H1 (cell line): ENCODE measurements around the gene USB1. TPM values are rescaled to one million over a fixed set of nuclear protein-coding genes. Genes with fewer than 3 reads are reported as not detected.

Experiments
- CHD1 ChIP-seq: IDR thresholded peaks from 2 replicates; pipeline ENCODE4 v1.6.1; 2012; ENCODE audit warnings: low read depth, low read length, improper control_type of control experiment
- CHD7 ChIP-seq: fragments of 300-600 bp; sonication (generic); IDR thresholded peaks from 2 replicates; pipeline ENCODE4 v1.7.1; 2012; ENCODE audit warnings: low read length, moderate library complexity, mild to moderate bottlenecking, inconsistent platforms; ENCODE audit not compliant: insufficient replicate concordance
- FOSL1 ChIP-seq: IDR thresholded peaks from 2 replicates; pipeline ENCODE4 v1.6.1; 2011; ENCODE audit warnings: mild to moderate bottlenecking, low read depth, low read length, moderate library complexity; ENCODE audit not compliant: insufficient read depth
- HDAC2 ChIP-seq, 2 experiments: fragments of 300-600 bp in 1 of 2; sonication (generic) in 1 of 2; IDR thresholded peaks; 2 replicates each; pipeline ENCODE4 v1.6.1; 2011 to 2012; ENCODE audit warnings: low read depth in 2 of 2, low read length in 2 of 2, mild to moderate bottlenecking in 2 of 2, moderate library complexity in 2 of 2, borderline replicate concordance in 1 of 2, inconsistent platforms in 1 of 2
- polyA plus RNA-seq, 7 experiments: library from polyadenylated mRNA; depleted of rRNA in 3 of 7; stranded (reverse) in 5 of 7; unstranded in 2 of 7; fragments of >200 nt in 5 of 7; fragments of 200-250 nt in 2 of 7; gene quantifications; 1 replicate in 5 of 7; 2 replicates in 1 of 7; 4 replicates in 1 of 7; pipeline versions ENCODE4 v1.2.1 to v1.2.3, GENCODE V29; 2011 to 2013; ENCODE audit warnings: missing spikeins in 2 of 7, mixed read lengths in 2 of 7
- total RNA-seq: library from RNA; stranded (reverse); fragmentation: NEBNext Ultra II Directional; extraction: Animal tissue kit (Norgen Biotek cat#: 25700); gene quantifications from 2 replicates; pipeline ENCODE4 v1.2.1, GENCODE V29; 2021

The USB1 gene
- total and polyA plus RNA-seq, 2 of the 8 experiments (the other 6 are each of a cell fraction or from before 2014, with no cell fraction given) = 65.4 to 75.9 TPM

DNA sequence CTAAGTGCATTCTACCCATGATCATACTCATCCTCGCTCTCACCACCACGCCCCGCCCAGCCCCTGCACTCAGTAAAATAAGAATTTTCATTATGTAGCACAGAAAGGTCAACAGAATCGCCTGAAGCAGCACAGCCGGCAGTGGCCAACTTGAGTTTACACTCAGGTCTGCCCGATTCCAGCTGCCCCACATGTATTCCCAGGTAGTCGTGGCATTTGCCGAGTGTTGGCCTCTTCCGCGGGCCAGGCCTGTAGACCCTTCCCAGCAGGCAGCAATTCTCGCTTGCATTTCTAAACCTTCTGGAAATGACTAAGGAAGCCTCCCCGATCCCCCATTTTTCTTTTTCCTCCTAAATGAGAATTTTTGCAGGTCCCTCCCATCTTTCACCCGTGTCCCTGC is 30.9 kb upstream of the USB1 start (continued):
- TF ChIP-seq CHD7 = no peak
- no peak for TF ChIP-seq HDAC2 (IDR thresholded peaks at IDR 0.05; ENCODE audit: borderline replicate concordance in 1 of 2, low read depth in 2 of 2, low read length in 2 of 2)
- no peak for TF ChIP-seq CHD1
- TF ChIP-seq FOSL1 = no peak
